Measurements from ENCODE around the gene WDR31.

- TF ChIP-seq CTCF (IDR thresholded peaks at IDR 0.05): no peak
- no peak for TF ChIP-seq ZFX (IDR thresholded peaks at IDR 0.05; ENCODE audit: borderline replicate concordance)
These were observed 1.8 kb upstream of the WDR31 start for GRCh38 chr9:113341712-113342410.

All from 22Rv1 (cell line).